ENCODE results near the gene NEB. TPM values are rescaled to one million over a fixed set of nuclear protein-coding genes. Genes with fewer than 3 reads are reported as not detected.

NEB gene
- total and polyA plus RNA-seq, 9 donors: 673 to 1,381 (median 1,001) TPM

DNA sequence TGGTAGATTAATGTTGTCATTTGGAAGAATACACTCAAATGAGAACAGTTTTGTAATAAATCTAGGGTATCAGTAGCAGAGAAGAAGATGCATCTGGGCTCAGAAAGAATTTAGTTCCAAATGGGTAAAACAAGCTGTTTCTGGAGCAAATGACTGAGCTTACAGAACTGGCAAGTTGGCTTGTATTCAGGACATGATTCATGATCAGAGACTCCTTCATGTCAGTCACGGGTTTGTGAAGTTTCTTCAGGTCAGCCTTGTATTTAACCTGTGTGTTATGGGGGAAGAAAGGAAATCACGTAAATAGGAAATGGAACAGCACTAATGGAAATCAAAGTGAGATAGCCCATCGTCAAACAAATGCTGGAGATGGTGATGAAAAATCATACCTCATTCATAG, 215.5 kb downstream of the NEB start:
- no peaks in the 10 kb centered on the region for H3K4me1 ChIP-seq (ENCODE audit: control insufficient read depth, insufficient read depth, low read length)
- H3K36me3 ChIP-seq (ENCODE audit: control insufficient read depth, insufficient read depth, low read length): peaks cover 25% of the 10 kb centered on the region
- no peak for DNase-seq
- H3K9me3 ChIP-seq (replicated peaks; ENCODE audit: control insufficient read depth, low read depth, low read length): no peaks in the 10 kb centered on the region
- no peak overlapping the region for H3K4me3 ChIP-seq (ENCODE audit: low read length)
- no CpG with 5 or more reads among the region's 3 CpGs for WGBS (ENCODE audit: insufficient coverage)
- H3K27me3 ChIP-seq (ENCODE audit: control insufficient read depth, insufficient read depth, low read length): no peaks in the 10 kb centered on the region
- no peak overlapping the region for H3K27ac ChIP-seq (ENCODE audit: low read length)

GRCh38 chr2:151508519-151508918, 225.8 kb downstream of the NEB start:
- no peaks in the 10 kb centered on the region for H3K4me1 ChIP-seq (ENCODE audit: control insufficient read depth, insufficient read depth, low read length)
- H3K27me3 ChIP-seq (ENCODE audit: control insufficient read depth, insufficient read depth, low read length): no peaks in the 10 kb centered on the region
- H3K9me3 ChIP-seq (replicated peaks; ENCODE audit: control insufficient read depth, low read depth, low read length): no peaks in the 10 kb centered on the region
- WGBS (ENCODE audit: insufficient coverage): 73% methylated on average over 3 of the region's 3 CpGs
- no peak overlapping the region for H3K4me3 ChIP-seq (ENCODE audit: low read length)
- DNase-seq: no peak
- no peak overlapping the region for H3K27ac ChIP-seq (ENCODE audit: low read length)
- H3K36me3 ChIP-seq (ENCODE audit: control insufficient read depth, insufficient read depth, low read length): peaks cover 64% of the 10 kb centered on the region

DNA sequence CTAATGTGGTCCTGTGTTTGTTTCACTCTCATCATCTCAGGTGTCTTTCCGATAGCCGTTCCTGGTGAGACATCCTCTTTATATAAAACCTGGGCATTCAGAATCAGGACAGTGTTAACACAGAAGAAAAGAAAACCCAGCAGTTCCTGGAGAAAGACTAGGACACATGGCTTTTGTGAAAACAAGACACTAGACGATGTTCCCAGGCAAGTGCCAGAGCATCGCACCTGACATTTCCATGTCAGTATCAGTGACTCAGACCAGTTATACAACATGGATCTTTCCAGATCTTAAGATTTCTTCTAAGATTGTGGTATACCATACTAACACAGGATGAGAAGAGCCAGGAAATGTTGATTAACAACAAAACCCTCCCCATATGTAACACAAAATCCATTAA, 228.1 kb downstream of the NEB start:
- Histone ChIP-seq H3K36me3 (ENCODE audit: control insufficient read depth, insufficient read depth, low read length) (peaks cover 49% of the 10 kb centered on the region), H3K27me3 (ENCODE audit: control insufficient read depth, insufficient read depth, low read length) (no peaks in the 10 kb centered on the region), H3K4me3 (ENCODE audit: low read length) (no peak overlapping the region), H3K9me3 (replicated peaks; ENCODE audit: control insufficient read depth, low read depth, low read length) (no peaks in the 10 kb centered on the region), H3K27ac (ENCODE audit: low read length) (no peak overlapping the region), H3K4me1 (ENCODE audit: control insufficient read depth, insufficient read depth, low read length) (no peaks in the 10 kb centered on the region)
- WGBS (ENCODE audit: insufficient coverage): no CpG with 5 or more reads among the region's 4 CpGs
- no peak for DNase-seq

- WGBS (ENCODE audit: insufficient coverage): no CpG with 5 or more reads among the region's 1 CpG
- peaks cover 11% of the 10 kb centered on the region for H3K36me3 ChIP-seq (ENCODE audit: control insufficient read depth, insufficient read depth, low read length)
Measured at GRCh38 chr2:151498178-151498577, 236.1 kb downstream of the NEB start.

DNA sequence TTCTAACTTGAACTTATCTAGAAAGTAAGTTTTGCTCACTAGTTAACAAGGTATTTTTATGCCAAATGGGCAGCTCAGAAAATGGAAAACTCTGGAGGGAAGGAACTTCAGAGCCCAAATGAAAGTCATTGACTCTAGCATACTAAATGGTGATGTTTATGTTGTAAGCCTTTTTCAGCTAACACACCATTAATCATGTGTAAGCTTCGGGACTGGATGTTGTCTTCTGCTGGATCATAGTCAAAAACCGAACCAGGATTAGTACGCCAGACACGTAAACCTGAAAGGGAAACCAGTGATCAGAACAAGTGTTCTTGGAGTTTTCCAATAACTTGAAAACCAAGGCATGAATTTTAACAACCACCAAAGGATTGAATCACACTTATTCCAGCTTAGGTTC, 242.8 kb downstream of the NEB start:
- Histone ChIP-seq H3K36me3 (ENCODE audit: control insufficient read depth, insufficient read depth, low read length) (peaks cover 35% of the 10 kb centered on the region), H3K9me3 (replicated peaks; ENCODE audit: control insufficient read depth, low read depth, low read length) (no peaks in the 10 kb centered on the region), H3K27me3 (ENCODE audit: control insufficient read depth, insufficient read depth, low read length) (no peaks in the 10 kb centered on the region), H3K4me1 (ENCODE audit: control insufficient read depth, insufficient read depth, low read length) (no peaks in the 10 kb centered on the region), H3K27ac (ENCODE audit: low read length) (no peak overlapping the region), H3K4me3 (ENCODE audit: low read length) (no peak overlapping the region)
- WGBS (ENCODE audit: insufficient coverage): 84% methylated on average over 4 of the region's 4 CpGs
- DNase-seq: no peak

More at GRCh38 chr2:151498178-151498577, 236.1 kb downstream of the NEB start:
- Histone ChIP-seq H3K27me3 (ENCODE audit: control insufficient read depth, insufficient read depth, low read length) (no peaks in the 10 kb centered on the region), H3K27ac (ENCODE audit: low read length) (no peak overlapping the region), H3K4me3 (ENCODE audit: low read length) (no peak overlapping the region), H3K4me1 (ENCODE audit: control insufficient read depth, insufficient read depth, low read length) (no peaks in the 10 kb centered on the region), H3K9me3 (replicated peaks; ENCODE audit: control insufficient read depth, low read depth, low read length) (no peaks in the 10 kb centered on the region)
- DNase-seq: no peak

GRCh38 chr2:151490276-151490675, 244.0 kb downstream of the NEB start:
- Histone ChIP-seq H3K9me3 (replicated peaks; ENCODE audit: control insufficient read depth, low read depth, low read length) (no peaks in the 10 kb centered on the region), H3K4me1 (ENCODE audit: control insufficient read depth, insufficient read depth, low read length) (no peaks in the 10 kb centered on the region), H3K36me3 (ENCODE audit: control insufficient read depth, insufficient read depth, low read length) (peaks cover 39% of the 10 kb centered on the region), H3K27me3 (ENCODE audit: control insufficient read depth, insufficient read depth, low read length) (no peaks in the 10 kb centered on the region), H3K4me3 (ENCODE audit: low read length) (no peak overlapping the region), H3K27ac (ENCODE audit: low read length) (no peak overlapping the region)
- 75% methylated on average over 2 of the region's 9 CpGs for WGBS (ENCODE audit: insufficient coverage)
- no peak for DNase-seq

- H3K9me3 ChIP-seq (replicated peaks; ENCODE audit: control insufficient read depth, low read depth, low read length): no peaks in the 10 kb centered on the region
- no peak overlapping the region for H3K27ac ChIP-seq (ENCODE audit: low read length)
- H3K36me3 ChIP-seq (ENCODE audit: control insufficient read depth, insufficient read depth, low read length): peaks cover 40% of the 10 kb centered on the region
- H3K27me3 ChIP-seq (ENCODE audit: control insufficient read depth, insufficient read depth, low read length): no peaks in the 10 kb centered on the region
- no peaks in the 10 kb centered on the region for H3K4me1 ChIP-seq (ENCODE audit: control insufficient read depth, insufficient read depth, low read length)
- no CpG with 5 or more reads among the region's 1 CpG for WGBS (ENCODE audit: insufficient coverage)
- no peak overlapping the region for H3K4me3 ChIP-seq (ENCODE audit: low read length)
- DNase-seq: no peak
Measured at GRCh38 chr2:151486053-151486452, 248.2 kb downstream of the NEB start.

GRCh38 chr2:151484100-151484499, 250.2 kb downstream of the NEB start:
- H3K36me3 ChIP-seq (ENCODE audit: control insufficient read depth, insufficient read depth, low read length): peaks cover 31% of the 10 kb centered on the region

GRCh38 chr2:151483546-151483945, 250.7 kb downstream of the NEB start:
- WGBS (ENCODE audit: insufficient coverage): 94% methylated on average over 4 of the region's 6 CpGs
- no peaks in the 10 kb centered on the region for H3K4me1 ChIP-seq (ENCODE audit: control insufficient read depth, insufficient read depth, low read length)
- no peak overlapping the region for H3K27ac ChIP-seq (ENCODE audit: low read length)
- DNase-seq: no peak
- peaks cover 31% of the 10 kb centered on the region for H3K36me3 ChIP-seq (ENCODE audit: control insufficient read depth, insufficient read depth, low read length)
- no peaks in the 10 kb centered on the region for H3K9me3 ChIP-seq (replicated peaks; ENCODE audit: control insufficient read depth, low read depth, low read length)
- no peaks in the 10 kb centered on the region for H3K27me3 ChIP-seq (ENCODE audit: control insufficient read depth, insufficient read depth, low read length)
- H3K4me3 ChIP-seq (ENCODE audit: low read length): no peak overlapping the region

More at GRCh38 chr2:151484100-151484499, 250.2 kb downstream of the NEB start:
- Histone ChIP-seq H3K27ac (ENCODE audit: low read length) (no peak overlapping the region), H3K4me3 (ENCODE audit: low read length) (no peak overlapping the region), H3K9me3 (replicated peaks; ENCODE audit: control insufficient read depth, low read depth, low read length) (no peaks in the 10 kb centered on the region), H3K27me3 (ENCODE audit: control insufficient read depth, insufficient read depth, low read length) (no peaks in the 10 kb centered on the region), H3K4me1 (ENCODE audit: control insufficient read depth, insufficient read depth, low read length) (no peaks in the 10 kb centered on the region)
- no peak for DNase-seq
- 93% methylated on average over 4 of the region's 4 CpGs for WGBS (ENCODE audit: insufficient coverage)

DNA sequence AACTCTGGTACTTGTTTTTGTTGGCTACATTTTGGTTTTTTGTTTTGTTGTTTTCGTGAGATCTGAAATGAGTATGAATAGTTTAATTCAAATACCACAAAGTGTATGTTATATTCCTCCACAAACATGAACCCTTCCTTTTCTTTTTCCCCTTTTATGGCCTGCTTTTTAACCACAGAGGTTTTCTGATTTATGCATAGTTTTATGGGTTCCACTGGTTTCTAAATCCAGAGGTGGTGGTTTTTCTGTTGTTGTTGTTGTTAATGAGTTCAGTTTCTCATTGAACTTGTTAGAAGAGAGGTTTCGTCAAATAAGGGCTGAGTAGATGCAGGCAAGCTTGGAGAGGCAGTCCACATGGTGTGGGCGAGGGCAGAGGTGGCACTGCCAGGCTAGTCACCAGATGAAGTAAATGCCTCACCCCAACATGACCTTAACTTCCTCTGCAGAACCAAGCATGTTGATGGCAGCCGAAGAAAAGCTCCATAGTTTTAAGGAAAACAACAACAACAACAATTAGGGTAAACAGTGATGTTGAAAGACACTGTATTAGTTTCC, 252.0 kb downstream of the NEB start:
- Histone ChIP-seq H3K9me3 (replicated peaks; ENCODE audit: control insufficient read depth, low read depth, low read length) (no peaks in the 10 kb centered on the region), H3K27ac (ENCODE audit: low read length) (no peak overlapping the region), H3K27me3 (ENCODE audit: control insufficient read depth, insufficient read depth, low read length) (no peaks in the 10 kb centered on the region), H3K4me3 (ENCODE audit: low read length) (no peak overlapping the region), H3K4me1 (ENCODE audit: control insufficient read depth, insufficient read depth, low read length) (no peaks in the 10 kb centered on the region), H3K36me3 (ENCODE audit: control insufficient read depth, insufficient read depth, low read length) (peaks cover 30% of the 10 kb centered on the region)
- no CpG with 5 or more reads among the region's 4 CpGs for WGBS (ENCODE audit: insufficient coverage)
- no peak for DNase-seq

- H3K27me3 ChIP-seq (ENCODE audit: control insufficient read depth, insufficient read depth, low read length): no peaks in the 10 kb centered on the region
- no peak overlapping the region for H3K27ac ChIP-seq (ENCODE audit: low read length)
- peaks cover 30% of the 10 kb centered on the region for H3K36me3 ChIP-seq (ENCODE audit: control insufficient read depth, insufficient read depth, low read length)
- WGBS (ENCODE audit: insufficient coverage): no CpG with 5 or more reads among the region's 5 CpGs
- H3K4me3 ChIP-seq (ENCODE audit: low read length): no peak overlapping the region
- no peak for DNase-seq
- H3K4me1 ChIP-seq (ENCODE audit: control insufficient read depth, insufficient read depth, low read length): no peaks in the 10 kb centered on the region
- no peaks in the 10 kb centered on the region for H3K9me3 ChIP-seq (replicated peaks; ENCODE audit: control insufficient read depth, low read depth, low read length)
Measured at GRCh38 chr2:151481744-151482143, 252.5 kb downstream of the NEB start.
